Liver (tissue), 3 donors: ENCODE results near the gene FRG2.
"Not testable (repeated sequence)": the region's sequence is repeated elsewhere in the genome, so short reads cannot be mapped to it uniquely, and the experiment has no call there.

Experiments
- EGR1 ChIP-seq, 2 donors: IDR thresholded peaks; 2 replicates each; pipeline ENCODE4 v1.6.1; 2016 to 2018; ENCODE audit warnings: antibody characterized with exemption in 2 of 2, low read depth in 2 of 2
- FOXA1 ChIP-seq: IDR thresholded peaks from 2 replicates; pipeline ENCODE4 v1.6.1; 2016; ENCODE audit warnings: antibody characterized with exemption
- RXRA ChIP-seq, 2 donors: IDR thresholded peaks; 2 replicates each; pipeline ENCODE4 v1.6.1; 2017 to 2018; ENCODE audit warnings: antibody characterized with exemption in 2 of 2, mild to moderate bottlenecking in 1 of 2
- TAF1 ChIP-seq: conservative IDR thresholded peaks from 2 replicates; pipeline ENCODE4 v1.6.1; 2016; ENCODE audit warnings: antibody characterized with exemption, mild to moderate bottlenecking
- TF ChIP-seq, protein P1 (sequence below): fragments of 150-350 bp; IDR thresholded peaks from 2 replicates; pipeline ENCODE4 v1.5.1; 2017; ENCODE audit warnings: improper control_type of control experiment, low read depth, low read length; ENCODE audit not compliant: missing input control
- TF ChIP-seq, protein P2 (sequence below): IDR thresholded peaks from 2 replicates; pipeline ENCODE4 v1.6.1; 2016; ENCODE audit warnings: antibody characterized with exemption
- TF ChIP-seq, protein P3 (sequence below): IDR thresholded peaks from 2 replicates; pipeline ENCODE4 v1.6.1; 2016; ENCODE audit warnings: antibody characterized with exemption, mild to moderate bottlenecking
- donor health status: healthy.
- donor health status: healthy.

DNA sequence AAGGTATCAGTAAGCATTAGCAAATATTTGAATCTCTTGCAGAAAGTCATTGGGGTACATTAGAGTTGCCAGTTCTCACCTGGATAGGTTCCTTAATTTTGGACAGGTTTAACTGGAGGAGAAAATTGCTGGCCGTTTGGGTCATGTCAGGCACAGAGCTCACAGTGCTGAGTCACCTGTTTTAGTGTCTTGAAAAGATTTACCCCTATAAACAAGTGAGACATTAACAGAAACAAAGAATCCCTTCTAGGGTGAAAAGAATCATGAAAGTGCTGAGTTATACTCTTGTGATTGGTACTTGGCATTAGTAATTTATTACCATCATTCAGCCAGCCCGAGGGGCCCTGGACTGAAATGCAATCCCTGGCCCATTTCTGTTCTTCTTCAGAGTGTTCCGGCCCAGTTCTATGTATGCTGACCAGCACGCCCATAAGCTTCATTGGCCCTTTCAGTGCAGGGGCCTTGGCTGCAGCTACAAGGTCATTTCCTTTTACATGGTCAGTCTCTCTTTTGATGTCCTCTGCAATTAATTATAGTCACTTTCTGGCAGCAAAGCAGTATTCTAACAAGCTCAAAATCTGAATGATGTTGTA, 41.3 kb downstream of the FRG2 start:
- TF ChIP-seq, protein P1, sequence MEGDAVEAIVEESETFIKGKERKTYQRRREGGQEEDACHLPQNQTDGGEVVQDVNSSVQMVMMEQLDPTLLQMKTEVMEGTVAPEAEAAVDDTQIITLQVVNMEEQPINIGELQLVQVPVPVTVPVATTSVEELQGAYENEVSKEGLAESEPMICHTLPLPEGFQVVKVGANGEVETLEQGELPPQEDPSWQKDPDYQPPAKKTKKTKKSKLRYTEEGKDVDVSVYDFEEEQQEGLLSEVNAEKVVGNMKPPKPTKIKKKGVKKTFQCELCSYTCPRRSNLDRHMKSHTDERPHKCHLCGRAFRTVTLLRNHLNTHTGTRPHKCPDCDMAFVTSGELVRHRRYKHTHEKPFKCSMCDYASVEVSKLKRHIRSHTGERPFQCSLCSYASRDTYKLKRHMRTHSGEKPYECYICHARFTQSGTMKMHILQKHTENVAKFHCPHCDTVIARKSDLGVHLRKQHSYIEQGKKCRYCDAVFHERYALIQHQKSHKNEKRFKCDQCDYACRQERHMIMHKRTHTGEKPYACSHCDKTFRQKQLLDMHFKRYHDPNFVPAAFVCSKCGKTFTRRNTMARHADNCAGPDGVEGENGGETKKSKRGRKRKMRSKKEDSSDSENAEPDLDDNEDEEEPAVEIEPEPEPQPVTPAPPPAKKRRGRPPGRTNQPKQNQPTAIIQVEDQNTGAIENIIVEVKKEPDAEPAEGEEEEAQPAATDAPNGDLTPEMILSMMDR: not testable (repeated sequence)
- TF ChIP-seq, protein P2, sequence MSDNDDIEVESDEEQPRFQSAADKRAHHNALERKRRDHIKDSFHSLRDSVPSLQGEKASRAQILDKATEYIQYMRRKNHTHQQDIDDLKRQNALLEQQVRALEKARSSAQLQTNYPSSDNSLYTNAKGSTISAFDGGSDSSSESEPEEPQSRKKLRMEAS: not testable (repeated sequence)
- TF ChIP-seq, protein P3, sequence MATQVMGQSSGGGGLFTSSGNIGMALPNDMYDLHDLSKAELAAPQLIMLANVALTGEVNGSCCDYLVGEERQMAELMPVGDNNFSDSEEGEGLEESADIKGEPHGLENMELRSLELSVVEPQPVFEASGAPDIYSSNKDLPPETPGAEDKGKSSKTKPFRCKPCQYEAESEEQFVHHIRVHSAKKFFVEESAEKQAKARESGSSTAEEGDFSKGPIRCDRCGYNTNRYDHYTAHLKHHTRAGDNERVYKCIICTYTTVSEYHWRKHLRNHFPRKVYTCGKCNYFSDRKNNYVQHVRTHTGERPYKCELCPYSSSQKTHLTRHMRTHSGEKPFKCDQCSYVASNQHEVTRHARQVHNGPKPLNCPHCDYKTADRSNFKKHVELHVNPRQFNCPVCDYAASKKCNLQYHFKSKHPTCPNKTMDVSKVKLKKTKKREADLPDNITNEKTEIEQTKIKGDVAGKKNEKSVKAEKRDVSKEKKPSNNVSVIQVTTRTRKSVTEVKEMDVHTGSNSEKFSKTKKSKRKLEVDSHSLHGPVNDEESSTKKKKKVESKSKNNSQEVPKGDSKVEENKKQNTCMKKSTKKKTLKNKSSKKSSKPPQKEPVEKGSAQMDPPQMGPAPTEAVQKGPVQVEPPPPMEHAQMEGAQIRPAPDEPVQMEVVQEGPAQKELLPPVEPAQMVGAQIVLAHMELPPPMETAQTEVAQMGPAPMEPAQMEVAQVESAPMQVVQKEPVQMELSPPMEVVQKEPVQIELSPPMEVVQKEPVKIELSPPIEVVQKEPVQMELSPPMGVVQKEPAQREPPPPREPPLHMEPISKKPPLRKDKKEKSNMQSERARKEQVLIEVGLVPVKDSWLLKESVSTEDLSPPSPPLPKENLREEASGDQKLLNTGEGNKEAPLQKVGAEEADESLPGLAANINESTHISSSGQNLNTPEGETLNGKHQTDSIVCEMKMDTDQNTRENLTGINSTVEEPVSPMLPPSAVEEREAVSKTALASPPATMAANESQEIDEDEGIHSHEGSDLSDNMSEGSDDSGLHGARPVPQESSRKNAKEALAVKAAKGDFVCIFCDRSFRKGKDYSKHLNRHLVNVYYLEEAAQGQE: not testable (repeated sequence)
- not testable (repeated sequence) for TF ChIP-seq RXRA (IDR thresholded peaks at IDR 0.05); FOXA1; TAF1; EGR1 (IDR thresholded peaks at IDR 0.05; ENCODE audit: low read depth in 2 of 2)
